ENCODE data around the gene SCN9A. TPM values are rescaled to one million over a fixed set of nuclear protein-coding genes. Genes with fewer than 3 reads are reported as not detected.

Gene SCN9A
- total and polyA plus RNA-seq, 2 donors (not counting 1 experiment from before 2014, with no cell fraction given) = not detected

GRCh38 chr2:166171216-166171615 is 204.5 kb downstream of the SCN9A start:
- no peak for ATAC-seq (ENCODE audit: low read depth)
- no peak overlapping the region for H3K27ac ChIP-seq (ENCODE audit: low read length in 2 of 2)
- no peak overlapping the region for H3K4me3 ChIP-seq (ENCODE audit: control extremely low read depth in 1 of 5, extremely low read depth in 1 of 5, insufficient read depth in 1 of 5, low read depth in 2 of 5, low read length in 4 of 5)
- no peaks in the 10 kb centered on the region for H3K4me1 ChIP-seq (ENCODE audit: control insufficient read depth in 2 of 2, insufficient read depth in 2 of 2, low read length in 2 of 2)
- H3K4me1 Mint-ChIP-seq = no peaks in the 10 kb centered on the region
- H3K4me3 Mint-ChIP-seq = no peak overlapping the region
- no CpG with 5 or more reads among the region's 3 CpGs for WGBS (ENCODE audit: insufficient coverage)
- no peaks in the 10 kb centered on the region for H3K9me3 ChIP-seq (ENCODE audit: control extremely low read depth in 1 of 3, control insufficient read depth in 2 of 3, insufficient read depth in 1 of 3, low read length in 2 of 3)
- H3K36me3 ChIP-seq (replicated peaks in 1 of 2; ENCODE audit: control extremely low read depth in 1 of 2, control insufficient read depth in 1 of 2, extremely low read depth in 1 of 2, insufficient read depth in 2 of 2, low read length in 1 of 2) = no peaks in the 10 kb centered on the region
- no peaks in the 10 kb centered on the region for H3K9me3 Mint-ChIP-seq (ENCODE audit: insufficient read depth)
- H4K20me1 ChIP-seq (ENCODE audit: control insufficient read depth, insufficient read depth, low read length, poor library complexity, severe bottlenecking) = no peaks in the 10 kb centered on the region
- intact Hi-C loops (cut with micrococcal nuclease) = no loop called here
- no peak overlapping the region for H2AFZ ChIP-seq (ENCODE audit: insufficient read depth, low read depth, low read length, poor library complexity, severe bottlenecking)
- no peak overlapping the region for H3K4me2 ChIP-seq (replicated peaks; ENCODE audit: low read depth, low read length, poor library complexity, severe bottlenecking)
- H3K27ac Mint-ChIP-seq = no peak overlapping the region
- TF ChIP-seq EZH2 (IDR thresholded peaks at IDR 0.05; ENCODE audit: borderline replicate concordance, insufficient read depth, low read depth, low read length, poor library complexity, severe bottlenecking) = no peak
- no peak for TF ChIP-seq CTCF (IDR thresholded peaks at IDR 0.05)
- H3K79me2 ChIP-seq (ENCODE audit: control insufficient read depth, insufficient read depth, low read length) = no peaks in the 10 kb centered on the region
- ChIA-PET CTCF (no interaction called here), POLR2A (no interaction called here)
- H3K27me3 Mint-ChIP-seq = peaks cover 7% of the 10 kb centered on the region
- no peak for DNase-seq
- H3K9ac ChIP-seq (ENCODE audit: low read length) = no peak overlapping the region
- H3K27me3 ChIP-seq (replicated peaks in 1 of 4; ENCODE audit: control extremely low read depth in 1 of 4, control insufficient read depth in 3 of 4, insufficient read depth in 4 of 4, low read length in 3 of 4) = no peaks in the 10 kb centered on the region

DNA sequence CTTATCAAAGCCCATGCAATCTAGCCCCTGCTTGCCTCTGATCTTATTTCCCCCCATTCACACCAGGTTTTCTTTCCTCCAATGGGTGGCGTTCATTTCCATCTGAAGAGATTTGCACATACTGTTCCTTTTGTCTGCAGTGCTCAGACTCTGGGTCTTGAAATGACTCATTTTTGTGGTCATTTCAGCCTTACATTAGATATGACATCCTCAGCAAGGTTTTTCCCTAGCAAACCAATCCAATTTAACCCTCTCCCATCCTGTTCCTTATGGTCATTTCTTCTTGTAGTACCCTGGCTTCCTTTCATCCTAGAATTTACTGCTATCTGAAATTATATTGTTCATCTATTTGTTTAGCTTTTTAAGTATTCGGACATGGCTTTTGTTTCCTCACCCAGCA is 205.4 kb downstream of the SCN9A start:
- ChIA-PET POLR2A (no interaction called here), CTCF (no interaction called here)
- H3K4me1 ChIP-seq (ENCODE audit: control insufficient read depth in 2 of 2, insufficient read depth in 2 of 2, low read length in 2 of 2) = no peaks in the 10 kb centered on the region
- 67% methylated on average over 1 of the region's 2 CpGs for WGBS (ENCODE audit: insufficient coverage)
- no peaks in the 10 kb centered on the region for H3K9me3 Mint-ChIP-seq (ENCODE audit: insufficient read depth)
- no peaks in the 10 kb centered on the region for H3K9me3 ChIP-seq (ENCODE audit: control extremely low read depth in 1 of 3, control insufficient read depth in 2 of 3, insufficient read depth in 1 of 3, low read length in 2 of 3)
- no peak overlapping the region for H3K9ac ChIP-seq (ENCODE audit: low read length)
- H3K4me2 ChIP-seq (replicated peaks; ENCODE audit: low read depth, low read length, poor library complexity, severe bottlenecking) = no peak overlapping the region
- H3K36me3 ChIP-seq (replicated peaks in 1 of 2; ENCODE audit: control extremely low read depth in 1 of 2, control insufficient read depth in 1 of 2, extremely low read depth in 1 of 2, insufficient read depth in 2 of 2, low read length in 1 of 2) = no peaks in the 10 kb centered on the region
- H3K27ac Mint-ChIP-seq = no peak overlapping the region
- no peak for DNase-seq
- no peak overlapping the region for H2AFZ ChIP-seq (ENCODE audit: insufficient read depth, low read depth, low read length, poor library complexity, severe bottlenecking)
- no peak overlapping the region for H3K4me3 ChIP-seq (ENCODE audit: control extremely low read depth in 1 of 5, extremely low read depth in 1 of 5, insufficient read depth in 1 of 5, low read depth in 2 of 5, low read length in 4 of 5)
- TF ChIP-seq CTCF (IDR thresholded peaks at IDR 0.05) = no peak
- no peak for TF ChIP-seq EZH2 (IDR thresholded peaks at IDR 0.05; ENCODE audit: borderline replicate concordance, insufficient read depth, low read depth, low read length, poor library complexity, severe bottlenecking)
- H3K27ac ChIP-seq (ENCODE audit: low read length in 2 of 2) = no peak overlapping the region
- no peaks in the 10 kb centered on the region for H3K27me3 ChIP-seq (replicated peaks in 1 of 4; ENCODE audit: control extremely low read depth in 1 of 4, control insufficient read depth in 3 of 4, insufficient read depth in 4 of 4, low read length in 3 of 4)
- H3K4me1 Mint-ChIP-seq = no peaks in the 10 kb centered on the region
- no peaks in the 10 kb centered on the region for H3K79me2 ChIP-seq (ENCODE audit: control insufficient read depth, insufficient read depth, low read length)
- no peak for ATAC-seq (ENCODE audit: low read depth)
- H3K4me3 Mint-ChIP-seq = no peak overlapping the region
- intact Hi-C loops (cut with micrococcal nuclease) = no loop called here
- H3K27me3 Mint-ChIP-seq = peaks cover 10% of the 10 kb centered on the region
- no peaks in the 10 kb centered on the region for H4K20me1 ChIP-seq (ENCODE audit: control insufficient read depth, insufficient read depth, low read length, poor library complexity, severe bottlenecking)
